SU-DHL-6 (cell line): Measurements from ENCODE around the gene OR6V1.
A peak's percentile ranks its signal among the peaks of the same experiment; 100 is the strongest.

Experiments used
- H2AFZ ChIP-seq: fragments of 200-600 bp; sonication (generic); 2 replicates; pipeline ENCODE4 v1.6.1; 2014; ENCODE audit warnings: low read depth, mild to moderate bottlenecking, moderate library complexity, mixed read lengths, antibody characterized with exemption, low read length; ENCODE audit not compliant: severe bottlenecking
- H3F3A ChIP-seq: fragments of 200-600 bp; shearing (Covaris generic); 2 replicates; pipeline ENCODE4 v1.6.0; 2016; ENCODE audit warnings: antibody characterized with exemption, mild to moderate bottlenecking; ENCODE audit not compliant: insufficient read depth
- H3K27ac ChIP-seq: fragments of 200-600 bp; sonication (generic); 2 replicates; pipeline ENCODE4 v1.5.1; 2016; ENCODE audit warnings: low read depth, mild to moderate bottlenecking, low read length, moderate library complexity, mixed read lengths
- H3K27me3 ChIP-seq: fragments of 200-600 bp; sonication (generic), shearing (Covaris generic); 2 replicates; pipeline ENCODE4 v1.6.0; 2014; ENCODE audit warnings: mild to moderate bottlenecking, low read length
- H3K36me3 ChIP-seq: fragments of 200-600 bp; sonication (generic); 2 replicates; pipeline ENCODE4 v1.6.1; 2014; ENCODE audit warnings: mild to moderate bottlenecking, low read length, mixed read lengths
- H3K4me2 ChIP-seq: fragments of 300-600, 200-600 bp; shearing (Covaris generic), sonication (generic); 2 replicates; pipeline ENCODE4 v1.6.0; 2014; ENCODE audit warnings: low read length, low read depth, mild to moderate bottlenecking; ENCODE audit not compliant: poor library complexity, severe bottlenecking
- H3K4me3 ChIP-seq: fragments of 200-600 bp; sonication (generic); 2 replicates; pipeline ENCODE4 v1.5.1; 2014; ENCODE audit warnings: antibody characterized with exemption, low read length, mild to moderate bottlenecking, mixed read lengths; ENCODE audit not compliant: insufficient read depth, poor library complexity, severe bottlenecking
- H3K79me2 ChIP-seq: fragments of 200-600 bp; sonication (generic); 2 replicates; pipeline ENCODE4 v1.6.1; 2014; ENCODE audit warnings: mild to moderate bottlenecking, low read length, moderate library complexity; ENCODE audit not compliant: insufficient read depth
- H3K9ac ChIP-seq: fragments of 200-600 bp; sonication (generic); 2 replicates; pipeline ENCODE4 v1.7.0; 2014; ENCODE audit warnings: mild to moderate bottlenecking, low read length
- H3K9me2 ChIP-seq: fragments of 200-600 bp; sonication (generic); replicated peaks from 2 replicates; pipeline ENCODE4 v1.6.1; 2014; ENCODE audit warnings: low read length; ENCODE audit not compliant: insufficient read depth
- H3K9me3 ChIP-seq: fragments of 200-600 bp; sonication (generic); 2 replicates; pipeline ENCODE4 v1.6.1; 2014; ENCODE audit warnings: low read length, mixed read lengths; ENCODE audit not compliant: insufficient read depth
- H4K20me1 ChIP-seq: fragments of 200-600 bp; sonication (generic); 2 replicates; pipeline ENCODE4 v1.6.1; 2014; ENCODE audit warnings: low read depth, mild to moderate bottlenecking, antibody characterized with exemption, low read length, moderate library complexity, mixed read lengths
- EZH2phosphoT487 ChIP-seq: fragments of 200-600 bp; sonication (generic), shearing (Covaris generic); conservative IDR thresholded peaks from 2 replicates; pipeline ENCODE4 v1.6.1; 2018; ENCODE audit warnings: mild to moderate bottlenecking, antibody characterized with exemption, low read length, moderate library complexity, mixed read lengths
- TF ChIP-seq, protein P1 (sequence below): fragments of 200-600 bp; sonication (generic); IDR thresholded peaks from one replicate; pipeline ENCODE4 v1.5.1; 2017; ENCODE audit warnings: antibody characterized with exemption, mild to moderate bottlenecking, low read length, moderate library complexity; ENCODE audit not compliant: insufficient read depth, poor library complexity, severe bottlenecking

The OR6V1 gene

DNA sequence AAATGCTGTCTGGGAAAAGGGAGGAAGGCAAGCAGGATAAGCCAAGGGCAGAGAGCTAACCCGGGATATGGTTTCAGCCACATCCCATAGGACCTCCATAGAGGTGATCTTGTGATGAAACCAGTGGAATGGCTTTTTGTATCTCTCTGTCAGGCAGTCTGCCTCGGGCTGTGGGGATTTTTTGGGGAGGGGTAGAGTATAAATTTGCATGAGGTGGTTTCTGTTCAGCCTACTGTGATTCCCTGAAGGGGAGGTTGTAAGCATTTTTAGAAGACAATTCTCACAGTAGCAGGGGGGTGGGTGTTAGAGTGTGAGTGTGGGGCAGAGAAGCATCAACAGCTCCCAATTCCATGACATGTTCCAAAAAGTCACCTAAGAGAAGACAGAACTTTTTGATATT is 37.1 kb upstream of the OR6V1 start:
- Histone ChIP-seq H3K4me2 (peak overlapping the region; percentile 37), H3K27ac (peak overlapping the region; percentile 53), H3K36me3 (no peaks in the 10 kb centered on the region), H2AFZ (no peak overlapping the region), H3F3A (no peaks in the 10 kb centered on the region), H3K9me3 (no peaks in the 10 kb centered on the region), H3K9me2 (no peaks in the 10 kb centered on the region), H4K20me1 (no peaks in the 10 kb centered on the region), H3K4me3 (no peak overlapping the region), H3K27me3 (no peaks in the 10 kb centered on the region), H3K9ac (peak overlapping the region; percentile 31; the same call in 1 of the 2 replicates), H3K79me2 (no peaks in the 10 kb centered on the region)
- TF ChIP-seq EZH2phosphoT487 = no peak
- TF ChIP-seq, protein P1, sequence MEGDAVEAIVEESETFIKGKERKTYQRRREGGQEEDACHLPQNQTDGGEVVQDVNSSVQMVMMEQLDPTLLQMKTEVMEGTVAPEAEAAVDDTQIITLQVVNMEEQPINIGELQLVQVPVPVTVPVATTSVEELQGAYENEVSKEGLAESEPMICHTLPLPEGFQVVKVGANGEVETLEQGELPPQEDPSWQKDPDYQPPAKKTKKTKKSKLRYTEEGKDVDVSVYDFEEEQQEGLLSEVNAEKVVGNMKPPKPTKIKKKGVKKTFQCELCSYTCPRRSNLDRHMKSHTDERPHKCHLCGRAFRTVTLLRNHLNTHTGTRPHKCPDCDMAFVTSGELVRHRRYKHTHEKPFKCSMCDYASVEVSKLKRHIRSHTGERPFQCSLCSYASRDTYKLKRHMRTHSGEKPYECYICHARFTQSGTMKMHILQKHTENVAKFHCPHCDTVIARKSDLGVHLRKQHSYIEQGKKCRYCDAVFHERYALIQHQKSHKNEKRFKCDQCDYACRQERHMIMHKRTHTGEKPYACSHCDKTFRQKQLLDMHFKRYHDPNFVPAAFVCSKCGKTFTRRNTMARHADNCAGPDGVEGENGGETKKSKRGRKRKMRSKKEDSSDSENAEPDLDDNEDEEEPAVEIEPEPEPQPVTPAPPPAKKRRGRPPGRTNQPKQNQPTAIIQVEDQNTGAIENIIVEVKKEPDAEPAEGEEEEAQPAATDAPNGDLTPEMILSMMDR = no peak

DNA sequence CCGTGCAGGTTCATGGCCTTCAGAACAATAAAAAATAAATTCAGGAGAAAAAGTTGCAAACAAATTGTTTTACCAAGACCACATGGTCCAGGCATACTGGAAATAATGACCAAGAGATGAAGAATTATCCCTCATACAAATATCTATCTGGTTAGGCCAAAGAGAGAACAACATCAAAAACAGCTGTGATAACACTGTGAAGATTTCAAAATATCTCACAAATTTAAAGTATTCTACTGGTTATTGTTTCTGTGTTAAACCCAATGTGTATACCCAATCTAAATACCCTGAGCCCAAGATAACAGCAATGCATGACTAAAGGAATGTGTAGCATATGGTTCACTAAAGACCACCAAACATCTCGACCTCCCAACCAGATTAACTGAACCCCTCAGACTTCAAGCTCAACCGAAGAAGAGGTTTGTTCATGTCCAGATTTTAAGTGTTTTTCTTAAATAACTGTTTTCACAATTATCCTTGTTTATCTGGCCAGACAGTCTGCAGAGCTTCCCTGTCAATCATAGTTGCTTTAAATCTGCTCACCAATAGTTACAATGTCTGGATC is 36.1 kb upstream of the OR6V1 start:
- Histone ChIP-seq H3K9me3 (no peaks in the 10 kb centered on the region), H3K9me2 (no peaks in the 10 kb centered on the region), H3K4me2 (peak overlapping the region; percentile 37), H4K20me1 (no peaks in the 10 kb centered on the region), H3K27me3 (no peaks in the 10 kb centered on the region), H3K36me3 (no peaks in the 10 kb centered on the region), H2AFZ (no peak overlapping the region), H3F3A (no peaks in the 10 kb centered on the region), H3K4me3 (no peak overlapping the region), H3K27ac (peak overlapping the region; percentile 53), H3K9ac (no peak overlapping the region), H3K79me2 (no peaks in the 10 kb centered on the region)
- TF ChIP-seq, protein P1 = no peak
- no peak for TF ChIP-seq EZH2phosphoT487

DNA sequence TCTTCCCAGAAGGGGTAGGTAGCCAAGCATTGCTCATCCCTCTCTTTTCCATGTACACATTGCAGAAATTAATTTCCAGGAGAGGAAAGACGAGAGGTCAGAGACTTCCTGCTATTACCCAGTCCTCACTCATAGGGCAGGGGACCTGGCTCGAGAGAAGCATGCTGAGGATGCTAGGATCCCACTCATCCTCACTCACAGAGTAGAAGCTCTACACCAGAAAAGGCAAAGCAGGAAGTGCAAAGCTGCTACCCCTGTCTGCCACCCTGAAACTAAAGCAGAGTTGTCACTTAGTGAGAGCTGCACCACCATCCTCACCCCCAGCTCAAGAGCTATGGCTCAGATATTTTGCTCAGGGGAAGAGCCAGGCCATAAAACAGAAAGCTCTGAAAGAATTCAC is 35.1 kb upstream of the OR6V1 start:
- no peaks in the 10 kb centered on the region for H4K20me1 ChIP-seq
- H3K9ac ChIP-seq = no peak overlapping the region
- H2AFZ ChIP-seq = no peak overlapping the region
- H3K36me3 ChIP-seq = no peaks in the 10 kb centered on the region
- H3K79me2 ChIP-seq = no peaks in the 10 kb centered on the region
- peak overlapping the region; percentile 53 for H3K27ac ChIP-seq
- no peaks in the 10 kb centered on the region for H3K27me3 ChIP-seq
- no peaks in the 10 kb centered on the region for H3K9me2 ChIP-seq
- H3F3A ChIP-seq = no peaks in the 10 kb centered on the region
- peak overlapping the region; percentile 6 for H3K4me2 ChIP-seq
- H3K9me3 ChIP-seq = no peaks in the 10 kb centered on the region
- TF ChIP-seq EZH2phosphoT487 = no peak
- TF ChIP-seq, protein P1 = no peak
- no peak overlapping the region for H3K4me3 ChIP-seq
